Stomach (tissue), 4 donors: ENCODE results near the gene TRDN.

ENCODE experiments used
- EP300 ChIP-seq: sonication (generic); formaldehyde crosslinking; IDR thresholded peaks from one replicate; pipeline ENCODE4 v1.6.1; 2017; ENCODE audit warnings: antibody characterized with exemption
- TF ChIP-seq, protein P1 (sequence below), 7 experiments: fragments of 450-650 bp in 4 of 7; fragments of 200-600 bp in 3 of 7; sonication (generic) in 3 of 7; IDR thresholded peaks; one replicate each; pipeline ENCODE4 v1.5.1; 2016 to 2019; ENCODE audit warnings: antibody characterized with exemption in 7 of 7, control low read depth in 2 of 7, mild to moderate bottlenecking in 1 of 7

DNA sequence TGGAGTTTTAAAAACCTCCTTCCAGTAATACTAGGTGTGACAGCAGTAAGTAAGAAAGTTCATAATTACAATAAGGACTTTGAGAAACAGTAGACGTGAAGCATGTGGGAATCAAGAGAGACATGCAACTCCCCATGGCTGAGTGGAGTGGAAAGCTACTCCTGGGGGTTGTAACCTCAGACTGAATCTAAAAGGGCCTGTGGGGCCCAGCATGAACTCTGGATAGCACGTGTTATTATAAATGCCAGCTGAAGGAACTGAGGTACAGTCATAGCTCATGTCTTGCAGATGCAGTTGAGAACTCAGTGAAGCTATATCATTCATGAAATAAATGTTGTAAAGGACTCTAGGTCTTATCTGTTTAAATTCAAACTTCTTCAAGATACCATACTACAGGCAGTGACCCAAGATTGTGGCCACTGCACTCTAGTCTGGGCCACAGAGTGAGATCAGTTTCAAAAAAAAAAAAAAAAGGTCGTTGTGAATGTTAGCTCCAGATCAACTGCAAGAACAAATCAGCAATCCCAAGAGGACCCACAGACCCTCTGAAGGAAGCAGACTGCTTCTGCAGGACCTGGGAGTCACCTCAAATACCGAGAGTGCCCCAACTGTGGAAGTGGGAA, 189.3 kb downstream of the TRDN start:
- TF ChIP-seq, protein P1, sequence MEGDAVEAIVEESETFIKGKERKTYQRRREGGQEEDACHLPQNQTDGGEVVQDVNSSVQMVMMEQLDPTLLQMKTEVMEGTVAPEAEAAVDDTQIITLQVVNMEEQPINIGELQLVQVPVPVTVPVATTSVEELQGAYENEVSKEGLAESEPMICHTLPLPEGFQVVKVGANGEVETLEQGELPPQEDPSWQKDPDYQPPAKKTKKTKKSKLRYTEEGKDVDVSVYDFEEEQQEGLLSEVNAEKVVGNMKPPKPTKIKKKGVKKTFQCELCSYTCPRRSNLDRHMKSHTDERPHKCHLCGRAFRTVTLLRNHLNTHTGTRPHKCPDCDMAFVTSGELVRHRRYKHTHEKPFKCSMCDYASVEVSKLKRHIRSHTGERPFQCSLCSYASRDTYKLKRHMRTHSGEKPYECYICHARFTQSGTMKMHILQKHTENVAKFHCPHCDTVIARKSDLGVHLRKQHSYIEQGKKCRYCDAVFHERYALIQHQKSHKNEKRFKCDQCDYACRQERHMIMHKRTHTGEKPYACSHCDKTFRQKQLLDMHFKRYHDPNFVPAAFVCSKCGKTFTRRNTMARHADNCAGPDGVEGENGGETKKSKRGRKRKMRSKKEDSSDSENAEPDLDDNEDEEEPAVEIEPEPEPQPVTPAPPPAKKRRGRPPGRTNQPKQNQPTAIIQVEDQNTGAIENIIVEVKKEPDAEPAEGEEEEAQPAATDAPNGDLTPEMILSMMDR (IDR thresholded peaks at IDR 0.05), result no peak
- TF ChIP-seq EP300, result no peak
